ENCODE measurements around the gene USP3. TPM values are rescaled to one million over a fixed set of nuclear protein-coding genes. Genes with fewer than 3 reads are reported as not detected.
A peak's percentile ranks its signal among the peaks of the same experiment; 100 is the strongest.

The USP3 gene
- total RNA-seq, 4 donors from 2014 or later: 12.1 to 29.4 (median 15.5) TPM

DNA sequence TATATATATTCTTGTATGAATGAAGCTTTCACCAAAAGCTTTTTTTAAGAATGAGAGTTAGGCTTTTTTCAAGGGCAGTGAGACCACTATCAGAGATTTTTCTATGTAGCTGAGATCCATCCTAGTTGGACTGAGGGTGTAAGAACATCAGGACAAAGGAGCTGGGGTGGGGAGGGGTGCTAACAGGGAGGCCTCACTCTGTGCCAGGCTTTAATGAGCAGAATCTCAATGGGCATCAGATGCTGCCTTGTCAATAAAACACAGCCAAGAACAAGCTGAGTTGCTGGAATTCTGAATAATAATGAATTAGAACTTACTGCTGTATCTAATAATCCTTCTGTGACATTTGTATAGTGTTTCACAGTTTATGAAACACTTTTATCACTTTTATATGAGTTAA is 41.4 kb upstream of the USP3 start:
- no peaks in the 10 kb centered on the region for H3K4me1 ChIP-seq
- in situ Hi-C loops (cut with MboI; ENCODE audit: low sequenced_read_pairs in 4 of 4) (loop anchor here in 1 of 4 donors (10.0 kb wide), 1 partner anchor 132 kb away; the partner anchor contains the start of gene FBXL22), intact Hi-C loops (cut with DNase I; ENCODE audit: low total_unique reads) (no loop called here)
- H3K27ac ChIP-seq: no peak overlapping the region
- H3K9me3 ChIP-seq: no peaks in the 10 kb centered on the region
- H3K36me3 ChIP-seq: no peaks in the 10 kb centered on the region
- DNase-seq: no peak
- ATAC-seq: no peak
- no peaks in the 10 kb centered on the region for H3K27me3 ChIP-seq
- no peak overlapping the region for H3K4me3 ChIP-seq
- TF ChIP-seq POLR2A (IDR thresholded peaks at IDR 0.05) (no peak), CTCF (IDR thresholded peaks at IDR 0.05 in 4 of 5, conservative IDR thresholded peaks at IDR 0.05 in 1 of 5) (no peak)

GRCh38 chr15:63463793-63464192 is 40.6 kb upstream of the USP3 start:
- in situ Hi-C loops (cut with MboI; ENCODE audit: low sequenced_read_pairs in 4 of 4) (loop anchor here in 1 of 4 donors (10.0 kb wide), 1 partner anchor 131 kb away; the partner anchor contains the start of gene FBXL22), intact Hi-C loops (cut with DNase I; ENCODE audit: low total_unique reads) (no loop called here)
- no peak for TF ChIP-seq POLR2A (IDR thresholded peaks at IDR 0.05)
- no peak for TF ChIP-seq CTCF (IDR thresholded peaks at IDR 0.05 in 4 of 5, conservative IDR thresholded peaks at IDR 0.05 in 1 of 5)
- no peaks in the 10 kb centered on the region for H3K27me3 ChIP-seq
- DNase-seq (no peak), ATAC-seq (no peak)
- H3K27ac ChIP-seq: no peak overlapping the region
- no peaks in the 10 kb centered on the region for H3K9me3 ChIP-seq
- H3K4me3 ChIP-seq: no peak overlapping the region
- no peaks in the 10 kb centered on the region for H3K4me1 ChIP-seq
- H3K36me3 ChIP-seq: no peaks in the 10 kb centered on the region

DNA sequence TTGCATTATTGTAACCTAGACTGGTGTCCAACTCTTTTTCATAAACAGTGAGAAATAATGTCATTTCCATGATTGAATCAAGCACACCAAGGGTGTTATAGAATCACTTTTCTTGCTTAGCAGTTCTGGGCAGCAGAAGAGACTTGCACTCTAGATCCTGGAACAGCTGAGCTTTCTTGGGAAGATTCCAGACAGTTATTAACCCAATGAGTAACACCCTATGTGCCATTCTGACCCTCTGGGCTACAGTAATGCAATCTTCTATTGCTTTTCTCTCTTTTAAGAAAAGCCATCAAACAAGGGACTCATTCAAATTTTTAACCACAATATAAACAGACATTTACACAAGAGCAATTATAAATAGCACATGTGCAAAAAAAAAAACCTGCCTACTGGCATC is 39.3 kb upstream of the USP3 start:
- no peak for DNase-seq
- no peak overlapping the region for H3K27ac ChIP-seq
- no peaks in the 10 kb centered on the region for H3K4me1 ChIP-seq
- TF ChIP-seq POLR2A (IDR thresholded peaks at IDR 0.05) (no peak), CTCF (IDR thresholded peaks at IDR 0.05 in 4 of 5, conservative IDR thresholded peaks at IDR 0.05 in 1 of 5) (no peak)
- H3K4me3 ChIP-seq: no peak overlapping the region
- H3K27me3 ChIP-seq: no peaks in the 10 kb centered on the region
- no peak for ATAC-seq
- no peaks in the 10 kb centered on the region for H3K36me3 ChIP-seq
- intact Hi-C loops (cut with DNase I; ENCODE audit: low total_unique reads) (no loop called here), in situ Hi-C loops (cut with MboI; ENCODE audit: low sequenced_read_pairs in 4 of 4) (loop anchor here in 1 of 4 donors (10.0 kb wide), 1 partner anchor 130 kb away; the partner anchor contains the start of gene FBXL22)
- H3K9me3 ChIP-seq: no peaks in the 10 kb centered on the region

- Histone ChIP-seq H3K4me1 (no peaks in the 10 kb centered on the region), H3K27me3 (no peaks in the 10 kb centered on the region), H3K27ac (no peak overlapping the region), H3K4me3 (no peak overlapping the region), H3K9me3 (no peaks in the 10 kb centered on the region), H3K36me3 (no peaks in the 10 kb centered on the region)
- TF ChIP-seq POLR2A (IDR thresholded peaks at IDR 0.05) (no peak), CTCF (IDR thresholded peaks at IDR 0.05 in 4 of 5, conservative IDR thresholded peaks at IDR 0.05 in 1 of 5) (peak; percentile 32 to 63 (median 58))
- DNase-seq (peak in 1 of 2 donors; percentile 18), ATAC-seq (peak; percentile 91 to 93)
- intact Hi-C loops (cut with DNase I; ENCODE audit: low total_unique reads): loop anchor here (1.0 kb wide), 1 partner anchor 133 kb away; no protein-coding TSS in a partner anchor
- in situ Hi-C loops (cut with MboI; ENCODE audit: low sequenced_read_pairs in 4 of 4): loop anchor here in 1 of 4 donors (10.0 kb wide), 1 partner anchor 128 kb away; the partner anchor contains the start of gene FBXL22
Observed at GRCh38 chr15:63466378-63467192, 37.8 kb upstream of the USP3 start.

Measured in gastrocnemius medialis (tissue), 4 donors.